Astrocyte (in vitro differentiated cells and primary cell): Measurements from ENCODE around the gene FASLG. TPM values are rescaled to one million over a fixed set of nuclear protein-coding genes. Genes with fewer than 3 reads are reported as not detected.

ENCODE experiments used
- DNase-seq: peaks from one replicate; pipeline ENCODE4 v3.0.0-alpha.2; 2010; ENCODE audit warnings: low read depth
- FAIRE-seq: peaks from 2 replicates; lab custom pipeline; 2011; peaks lifted over from hg19 to GRCh38; lab: Jason Lieb, UNC
- H2AFZ ChIP-seq: 2 replicates; pipeline ENCODE4 v1.6.0; 2012; ENCODE audit warnings: low read depth, low read length, inconsistent platforms
- H3K27ac ChIP-seq: 2 replicates; pipeline ENCODE4 v1.5.1; 2011; ENCODE audit warnings: low read depth, low read length, inconsistent platforms
- H3K27me3 ChIP-seq: 2 replicates; pipeline ENCODE4 v1.6.0; 2011; ENCODE audit warnings: low read length, inconsistent platforms; ENCODE audit not compliant: insufficient read depth
- H3K36me3 ChIP-seq: 2 replicates; pipeline ENCODE4 v1.5.1; 2011; ENCODE audit warnings: low read length, inconsistent platforms; ENCODE audit not compliant: insufficient read depth
- H3K4me1 ChIP-seq: 2 replicates; pipeline ENCODE4 v1.5.1; 2011; ENCODE audit warnings: low read length, inconsistent platforms; ENCODE audit not compliant: insufficient read depth
- H3K4me2 ChIP-seq: 2 replicates; pipeline ENCODE4 v1.6.0; 2012; ENCODE audit warnings: low read length, inconsistent platforms
- H3K4me3 ChIP-seq: 2 replicates; pipeline ENCODE4 v1.5.1; 2011; ENCODE audit warnings: low read depth, mild to moderate bottlenecking, low read length, inconsistent platforms; ENCODE audit not compliant: insufficient read depth
- H3K79me2 ChIP-seq: 2 replicates; pipeline ENCODE4 v1.6.0; 2012; ENCODE audit warnings: mild to moderate bottlenecking, low read length, inconsistent platforms; ENCODE audit not compliant: insufficient read depth
- H3K9ac ChIP-seq: 2 replicates; pipeline ENCODE4 v1.6.0; 2012; ENCODE audit warnings: mild to moderate bottlenecking, low read length, inconsistent platforms
- H3K9me3 ChIP-seq: 2 replicates; pipeline ENCODE4 v1.5.1; 2012; ENCODE audit warnings: low read depth, mild to moderate bottlenecking, low read length, inconsistent platforms; ENCODE audit not compliant: insufficient read depth
- H4K20me1 ChIP-seq: 2 replicates; pipeline ENCODE4 v1.6.0; 2012; ENCODE audit warnings: low read length, inconsistent platforms; ENCODE audit not compliant: insufficient read depth
- H3K27ac Mint-ChIP-seq: one replicate; pipeline ENCODE4 v1.8.0; 2021; ENCODE audit warnings: mild to moderate bottlenecking, mixed read lengths; ENCODE audit not compliant: unreplicated experiment
- H3K27me3 Mint-ChIP-seq: one replicate; pipeline ENCODE4 v1.8.0; 2021; ENCODE audit warnings: low read depth, mixed read lengths; ENCODE audit not compliant: unreplicated experiment
- H3K36me3 Mint-ChIP-seq: one replicate; pipeline ENCODE4 v1.8.0; 2021; ENCODE audit warnings: low read depth, mixed read lengths; ENCODE audit not compliant: unreplicated experiment
- H3K4me1 Mint-ChIP-seq: one replicate; pipeline ENCODE4 v1.8.0; 2021; ENCODE audit warnings: low read depth, mixed read lengths; ENCODE audit not compliant: unreplicated experiment
- H3K4me3 Mint-ChIP-seq: one replicate; pipeline ENCODE4 v1.8.0; 2021; ENCODE audit warnings: mild to moderate bottlenecking, moderate library complexity, mixed read lengths; ENCODE audit not compliant: unreplicated experiment
- H3K9me3 Mint-ChIP-seq: one replicate; pipeline ENCODE4 v1.8.0; 2021; ENCODE audit warnings: mild to moderate bottlenecking, mixed read lengths; ENCODE audit not compliant: unreplicated experiment
- EZH2 ChIP-seq: IDR thresholded peaks from 2 replicates; pipeline ENCODE4 v1.6.1; 2012; ENCODE audit warnings: mild to moderate bottlenecking, low read length, inconsistent platforms; ENCODE audit not compliant: insufficient read depth
- total RNA-seq: library from RNA; stranded (reverse); gene quantifications from 2 replicates; pipeline ENCODE4 v1.2.1, GENCODE V29; 2021
- TF ChIP-seq, protein P1 (sequence below): IDR thresholded peaks from 2 replicates; pipeline ENCODE4 v1.5.1; 2011; ENCODE audit warnings: low read depth, mild to moderate bottlenecking, inconsistent platforms, low read length, moderate library complexity; ENCODE audit not compliant: insufficient read depth

FASLG gene
- total RNA-seq, 1 donor from 2014 or later = not detected

DNA sequence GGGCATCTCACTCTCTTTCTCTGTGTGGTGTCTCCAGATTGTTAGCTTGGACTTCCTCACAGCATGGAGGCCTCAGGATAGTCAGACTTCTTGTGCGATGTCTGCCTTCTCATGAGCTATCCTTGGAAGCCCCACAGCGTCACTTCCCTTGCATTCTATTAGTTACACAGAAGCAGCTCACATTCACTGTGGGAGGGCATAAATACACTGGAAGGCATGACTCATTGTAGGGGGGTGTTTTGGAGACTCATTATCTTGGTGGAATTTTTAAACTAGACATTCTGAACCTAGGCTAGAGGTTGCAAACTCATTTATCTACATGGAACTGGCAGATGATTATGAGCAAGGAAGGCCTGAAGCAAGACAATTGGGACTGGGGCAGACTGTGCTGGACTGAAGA is 21.4 kb upstream of the FASLG start:
- Histone ChIP-seq H3K9ac (peak overlapping the region; percentile 73), H3K27me3 (no peaks in the 10 kb centered on the region), H2AFZ (peak overlapping the region; percentile 15), H3K4me1 (peaks cover 30% of the 10 kb centered on the region), H3K27ac (peak overlapping the region; percentile 98), H3K36me3 (no peaks in the 10 kb centered on the region), H3K4me3 (no peak overlapping the region), H3K4me2 (peak overlapping the region; percentile 80), H3K79me2 (no peaks in the 10 kb centered on the region), H3K9me3 (peaks cover 11% of the 10 kb centered on the region), H4K20me1 (no peaks in the 10 kb centered on the region)
- FAIRE-seq = peak; percentile 88
- H3K9me3 Mint-ChIP-seq = peaks cover 25% of the 10 kb centered on the region
- TF ChIP-seq EZH2 = no peak
- TF ChIP-seq, protein P1, sequence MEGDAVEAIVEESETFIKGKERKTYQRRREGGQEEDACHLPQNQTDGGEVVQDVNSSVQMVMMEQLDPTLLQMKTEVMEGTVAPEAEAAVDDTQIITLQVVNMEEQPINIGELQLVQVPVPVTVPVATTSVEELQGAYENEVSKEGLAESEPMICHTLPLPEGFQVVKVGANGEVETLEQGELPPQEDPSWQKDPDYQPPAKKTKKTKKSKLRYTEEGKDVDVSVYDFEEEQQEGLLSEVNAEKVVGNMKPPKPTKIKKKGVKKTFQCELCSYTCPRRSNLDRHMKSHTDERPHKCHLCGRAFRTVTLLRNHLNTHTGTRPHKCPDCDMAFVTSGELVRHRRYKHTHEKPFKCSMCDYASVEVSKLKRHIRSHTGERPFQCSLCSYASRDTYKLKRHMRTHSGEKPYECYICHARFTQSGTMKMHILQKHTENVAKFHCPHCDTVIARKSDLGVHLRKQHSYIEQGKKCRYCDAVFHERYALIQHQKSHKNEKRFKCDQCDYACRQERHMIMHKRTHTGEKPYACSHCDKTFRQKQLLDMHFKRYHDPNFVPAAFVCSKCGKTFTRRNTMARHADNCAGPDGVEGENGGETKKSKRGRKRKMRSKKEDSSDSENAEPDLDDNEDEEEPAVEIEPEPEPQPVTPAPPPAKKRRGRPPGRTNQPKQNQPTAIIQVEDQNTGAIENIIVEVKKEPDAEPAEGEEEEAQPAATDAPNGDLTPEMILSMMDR = no peak
- H3K4me3 Mint-ChIP-seq = no peak overlapping the region
- H3K27me3 Mint-ChIP-seq = no peaks in the 10 kb centered on the region
- peaks cover 48% of the 10 kb centered on the region for H3K4me1 Mint-ChIP-seq
- H3K36me3 Mint-ChIP-seq = peaks cover 10% of the 10 kb centered on the region
- peak; percentile 96 for DNase-seq
- peak overlapping the region; percentile 97 for H3K27ac Mint-ChIP-seq

DNA sequence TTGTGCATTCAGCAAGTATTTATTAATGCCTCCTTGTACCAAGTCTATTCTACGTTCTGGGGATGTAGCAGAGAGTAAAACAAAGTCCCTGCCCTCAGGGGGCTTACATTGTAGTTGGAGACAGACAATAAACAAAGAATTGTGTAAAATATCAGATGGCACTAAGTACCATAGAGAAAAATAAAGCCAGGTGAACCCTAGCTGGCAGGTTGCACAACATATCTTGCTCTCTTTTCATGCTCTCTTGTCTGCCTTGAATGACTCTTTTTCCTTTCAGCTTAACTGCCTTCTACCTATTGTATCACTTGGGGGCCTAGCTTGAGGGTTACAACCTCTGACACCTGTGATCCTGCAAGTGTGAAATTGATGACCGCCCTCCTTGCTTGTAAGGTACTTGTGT is 20.7 kb upstream of the FASLG start:
- DNase-seq (no peak), FAIRE-seq (no peak)
- Histone ChIP-seq H3K79me2 (no peaks in the 10 kb centered on the region), H3K9ac (peak overlapping the region; percentile 73), H3K9me3 (peaks cover 11% of the 10 kb centered on the region), H3K27me3 (no peaks in the 10 kb centered on the region), H3K4me1 (peaks cover 30% of the 10 kb centered on the region), H3K36me3 (no peaks in the 10 kb centered on the region), H3K27ac (peak overlapping the region; percentile 98), H2AFZ (no peak overlapping the region), H3K4me2 (peak overlapping the region; percentile 80), H4K20me1 (no peaks in the 10 kb centered on the region), H3K4me3 (peak overlapping the region; percentile 24)
- Mint-ChIP-seq H3K4me3 (peak overlapping the region; percentile 12), H3K27ac (peak overlapping the region; percentile 97), H3K4me1 (peaks cover 51% of the 10 kb centered on the region), H3K27me3 (no peaks in the 10 kb centered on the region), H3K9me3 (peaks cover 25% of the 10 kb centered on the region), H3K36me3 (peaks cover 10% of the 10 kb centered on the region)
- TF ChIP-seq, protein P1 = no peak

DNA sequence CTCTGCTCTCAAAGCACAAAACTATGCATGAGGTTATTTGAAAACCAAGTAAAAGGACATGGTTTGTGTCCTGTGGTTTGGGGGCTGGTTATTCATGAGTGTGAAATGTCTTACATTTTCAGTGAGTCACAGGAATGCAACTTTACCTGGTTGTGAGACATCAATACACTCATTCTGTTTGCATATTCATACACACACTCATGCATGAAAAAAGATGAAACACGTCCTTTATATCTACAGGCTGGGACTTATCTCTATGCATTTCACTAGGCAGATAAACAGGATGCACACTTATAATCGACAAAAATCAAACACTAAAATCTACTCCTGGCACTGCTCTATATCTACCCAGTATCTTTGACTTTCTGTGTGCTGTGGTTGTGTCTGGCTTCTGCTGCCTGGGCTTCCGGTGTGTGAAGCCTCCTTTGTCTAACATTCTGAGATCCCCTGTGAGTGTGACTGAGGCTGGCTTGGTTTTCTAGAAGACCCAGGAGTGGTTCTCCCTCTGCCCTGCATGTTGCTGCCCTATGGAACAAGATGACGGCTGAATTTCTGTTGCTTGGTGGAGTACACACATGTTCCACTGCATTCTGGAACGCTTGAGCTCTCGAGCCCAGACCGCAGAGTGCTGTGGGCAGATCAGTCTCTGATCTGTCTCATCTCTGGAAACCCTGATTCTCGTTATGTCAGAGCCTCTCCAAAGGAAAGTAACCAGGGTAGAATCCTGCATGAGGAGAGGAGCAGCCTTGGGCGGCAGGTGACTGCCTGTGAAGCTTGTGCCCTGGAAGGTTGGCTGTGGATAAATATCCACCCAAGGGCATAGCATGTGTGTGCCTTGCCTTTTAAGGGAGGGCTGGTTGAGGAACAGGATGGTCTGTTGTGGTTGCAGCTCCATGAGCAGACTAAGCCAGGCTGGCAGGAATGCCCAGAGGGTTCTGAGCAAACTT is 19.7 kb upstream of the FASLG start:
- Mint-ChIP-seq H3K9me3 (peaks cover 23% of the 10 kb centered on the region), H3K4me1 (peaks cover 60% of the 10 kb centered on the region), H3K36me3 (peaks cover 8% of the 10 kb centered on the region), H3K27ac (peak overlapping the region; percentile 97), H3K4me3 (peak overlapping the region; percentile 12), H3K27me3 (no peaks in the 10 kb centered on the region)
- Histone ChIP-seq H3K27me3 (no peaks in the 10 kb centered on the region), H3K4me2 (peak overlapping the region; percentile 80), H3K79me2 (no peaks in the 10 kb centered on the region), H4K20me1 (no peaks in the 10 kb centered on the region), H3K9ac (peak overlapping the region; percentile 83), H3K4me1 (peaks cover 30% of the 10 kb centered on the region), H3K4me3 (peak overlapping the region; percentile 22), H3K36me3 (no peaks in the 10 kb centered on the region), H2AFZ (peak overlapping the region; percentile 40), H3K27ac (peak overlapping the region; percentile 98), H3K9me3 (peaks cover 11% of the 10 kb centered on the region)
- no peak for TF ChIP-seq EZH2
- TF ChIP-seq, protein P1 = no peak
- DNase-seq (peak; percentile 100), FAIRE-seq (peak; percentile 91)
